HEK293T (cell line): ENCODE measurements around the gene APBB2.

Source experiments
- BHLHE40 ChIP-seq: fragments of 450-650 bp; IDR thresholded peaks from 2 replicates; pipeline ENCODE4 v1.6.1; 2016; ENCODE audit warnings: mild to moderate bottlenecking, moderate library complexity, borderline replicate concordance
- CTBP1 ChIP-seq: fragments of 450-650 bp; IDR thresholded peaks from 2 replicates; pipeline ENCODE4 v1.6.1; 2016; ENCODE audit warnings: borderline replicate concordance
- FOXK2 ChIP-seq: fragments of 450-650 bp; IDR thresholded peaks from 2 replicates; pipeline ENCODE4 v1.6.1; 2016; ENCODE audit warnings: mild to moderate bottlenecking
- FOXM1 ChIP-seq: fragments of 450-650 bp; IDR thresholded peaks from 2 replicates; pipeline ENCODE4 v1.6.1; 2017; ENCODE audit warnings: mild to moderate bottlenecking, borderline replicate concordance
- HDGF ChIP-seq: fragments of 450-650 bp; IDR thresholded peaks from 2 replicates; pipeline ENCODE4 v1.6.1; 2017; ENCODE audit warnings: antibody characterized with exemption, borderline replicate concordance
- LEF1 ChIP-seq: fragments of 450-650 bp; IDR thresholded peaks from 2 replicates; pipeline ENCODE4 v1.6.1; 2017; ENCODE audit warnings: mild to moderate bottlenecking, borderline replicate concordance
- NFRKB ChIP-seq: fragments of 450-650 bp; IDR thresholded peaks from 2 replicates; pipeline ENCODE4 v1.6.1; 2016; ENCODE audit warnings: mild to moderate bottlenecking, moderate library complexity
- SP1 ChIP-seq: fragments of 450-650 bp; IDR thresholded peaks from 2 replicates; pipeline ENCODE4 v1.6.1; 2017
- SUZ12 ChIP-seq: fragments of 450-650 bp; IDR thresholded peaks from 2 replicates; pipeline ENCODE4 v1.6.1; 2016; ENCODE audit warnings: mild to moderate bottlenecking
- TARDBP ChIP-seq: fragments of 450-650 bp; IDR thresholded peaks from 2 replicates; pipeline ENCODE4 v1.6.1; 2016
- ZNF384 ChIP-seq: fragments of 450-650 bp; IDR thresholded peaks from 2 replicates; pipeline ENCODE4 v1.6.1; 2016

DNA sequence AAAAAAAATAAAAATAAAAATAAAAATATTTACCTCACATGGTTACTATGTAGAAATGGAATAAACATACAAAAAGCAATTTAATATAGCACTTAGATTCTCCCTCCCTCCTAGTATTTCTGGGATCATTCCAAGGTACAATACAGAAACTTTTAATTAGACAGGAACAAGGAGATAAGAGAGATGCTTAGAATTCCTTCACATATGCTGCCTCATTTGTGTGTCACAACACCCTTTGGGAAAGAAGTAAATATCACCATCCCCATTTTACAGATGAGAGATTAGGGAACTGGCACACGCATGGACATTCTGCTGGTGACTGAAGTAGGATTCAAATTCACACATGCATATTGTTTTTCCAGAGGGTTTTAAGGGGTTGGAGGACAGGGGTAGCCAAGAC lies 164.2 kb downstream of the APBB2 start:
- no peak for TF ChIP-seq TARDBP
- no peak for TF ChIP-seq BHLHE40
- no peak for TF ChIP-seq LEF1
- no peak for TF ChIP-seq ZNF384
- no peak for TF ChIP-seq SP1
- no peak for TF ChIP-seq CTBP1
- TF ChIP-seq SUZ12 = no peak
- TF ChIP-seq FOXK2 = no peak
- TF ChIP-seq HDGF = no peak
- TF ChIP-seq NFRKB = no peak
- TF ChIP-seq FOXM1 = no peak
